T-cell (primary cell): ENCODE measurements around the gene FES. TPM values are rescaled to one million over a fixed set of nuclear protein-coding genes. Genes with fewer than 3 reads are reported as not detected.
"Not testable (repeated sequence)": the region's sequence is repeated elsewhere in the genome, so short reads cannot be mapped to it uniquely, and the experiment has no call there.

Experiments used
- ATAC-seq, 4 experiments: fragments of 200-7000 bp in 3 of 4; fragments of 150-1000 bp in 1 of 4; cut with Tn5 transposase; replicated peaks in 1 of 4; 1 replicate in 3 of 4; 2 replicates in 1 of 4; pipeline ENCODE4 v1.10.0; 2021; ENCODE audit warnings: moderate library complexity in 3 of 4, mild to moderate bottlenecking in 2 of 4, moderate number of reproducible peaks in 1 of 4
- CTCF ChIA-PET, 2 donors: fragments of 300-600 bp; sonication (Branson Sonifier 250); formaldehyde crosslinking; loops; one replicate each; lab custom pipeline; 2022; ENCODE audit warnings: antibody characterized with exemption in 2 of 2; lab: Charles Lee
- POLR2A ChIA-PET, 2 donors: fragments of 300-600 bp; sonication (Branson Sonifier 250); formaldehyde crosslinking; loops; one replicate each; lab custom pipeline; 2022; ENCODE audit warnings: antibody characterized with exemption in 2 of 2; lab: Charles Lee
- DNase-seq, 35 experiments: peaks; one replicate each; pipeline versions ENCODE4 v3.0.0 to v3.0.0-alpha.2; 2013 to 2023
- H3K27ac ChIP-seq: one replicate; pipeline ENCODE4 v1.5.1; 2013; ENCODE audit warnings: low read length
- H3K27me3 ChIP-seq, 2 experiments: replicated peaks in 1 of 2; 1 replicate in 1 of 2; 2 replicates in 1 of 2; pipeline versions ENCODE4 v1.6.1 to v1.7.0; 2013; ENCODE audit warnings: low read length in 1 of 2, mixed read lengths in 1 of 2; ENCODE audit not compliant: control insufficient read depth in 2 of 2, insufficient read depth in 2 of 2; ENCODE audit errors: extremely low read depth in 1 of 2
- H3K36me3 ChIP-seq, 2 donors: 1 replicate in 1 of 2; 2 replicates in 1 of 2; pipeline versions ENCODE4 v1.6.1 to v1.7.0; 2013; ENCODE audit warnings: low read length in 1 of 2; ENCODE audit not compliant: control insufficient read depth in 2 of 2, insufficient read depth in 1 of 2; ENCODE audit errors: extremely low read depth in 1 of 2
- H3K4me1 ChIP-seq, 2 experiments: 1 replicate in 1 of 2; 2 replicates in 1 of 2; pipeline versions ENCODE4 v1.6.1 to v1.7.0; 2013; ENCODE audit warnings: low read length in 2 of 2, mixed read lengths in 1 of 2; ENCODE audit not compliant: insufficient read depth in 2 of 2, control insufficient read depth in 1 of 2; ENCODE audit errors: extremely low read depth in 1 of 2
- H3K4me3 ChIP-seq, 2 donors: 1 replicate in 1 of 2; 2 replicates in 1 of 2; pipeline versions ENCODE4 v1.5.1 to v1.7.0; 2013; ENCODE audit warnings: mild to moderate bottlenecking in 2 of 2, low read length in 1 of 2, moderate library complexity in 1 of 2; ENCODE audit not compliant: control insufficient read depth in 1 of 2; ENCODE audit errors: extremely low read depth in 1 of 2
- H3K9me3 ChIP-seq: 2 replicates; pipeline ENCODE4 v1.7.0; 2013
- H3K27ac Mint-ChIP-seq, 2 donors: one replicate each; pipeline ENCODE4 v1.8.0; 2020 to 2021; ENCODE audit warnings: mild to moderate bottlenecking in 2 of 2, mixed read lengths in 2 of 2
- H3K27me3 Mint-ChIP-seq, 2 donors: one replicate each; pipeline ENCODE4 v1.8.0; 2021 to 2022; ENCODE audit warnings: mixed read lengths in 2 of 2
- H3K36me3 Mint-ChIP-seq: one replicate; pipeline ENCODE4 v1.8.0; 2021; ENCODE audit warnings: mixed read lengths
- H3K4me1 Mint-ChIP-seq, 3 donors: one replicate each; pipeline ENCODE4 v1.8.0; 2020 to 2022; ENCODE audit warnings: mixed read lengths in 3 of 3, mild to moderate bottlenecking in 1 of 3
- H3K4me3 Mint-ChIP-seq, 3 donors: one replicate each; pipeline ENCODE4 v1.8.0; 2020 to 2022; ENCODE audit warnings: mild to moderate bottlenecking in 3 of 3, mixed read lengths in 3 of 3, moderate library complexity in 3 of 3
- H3K9me3 Mint-ChIP-seq, 3 donors: one replicate each; pipeline ENCODE4 v1.8.0; 2020 to 2022; ENCODE audit warnings: mixed read lengths in 3 of 3
- WGBS: methylation state at CpG from one replicate; pipeline ENCODE4 v1.1.5; 2013; ENCODE audit warnings: missing lambda C conversion rate; ENCODE audit not compliant: insufficient coverage; 5-methylcytosine and 5-hydroxymethylcytosine counted together
- total RNA-seq, 35 experiments: library from RNA in 6 of 35; stranded (reverse) in 6 of 35; fragments of 120-200 nt in 1 of 35; gene quantifications; one replicate each; pipeline versions ENCODE4 v1.2.1 to v1.2.4 and lab custom pipeline; 2013 to 2026

The FES gene
- total RNA-seq, 5 donors from 2014 or later (not counting 1 experiment from before 2014, with no cell fraction given), result 3.2 to 5.2 (median 4.3) TPM

DNA sequence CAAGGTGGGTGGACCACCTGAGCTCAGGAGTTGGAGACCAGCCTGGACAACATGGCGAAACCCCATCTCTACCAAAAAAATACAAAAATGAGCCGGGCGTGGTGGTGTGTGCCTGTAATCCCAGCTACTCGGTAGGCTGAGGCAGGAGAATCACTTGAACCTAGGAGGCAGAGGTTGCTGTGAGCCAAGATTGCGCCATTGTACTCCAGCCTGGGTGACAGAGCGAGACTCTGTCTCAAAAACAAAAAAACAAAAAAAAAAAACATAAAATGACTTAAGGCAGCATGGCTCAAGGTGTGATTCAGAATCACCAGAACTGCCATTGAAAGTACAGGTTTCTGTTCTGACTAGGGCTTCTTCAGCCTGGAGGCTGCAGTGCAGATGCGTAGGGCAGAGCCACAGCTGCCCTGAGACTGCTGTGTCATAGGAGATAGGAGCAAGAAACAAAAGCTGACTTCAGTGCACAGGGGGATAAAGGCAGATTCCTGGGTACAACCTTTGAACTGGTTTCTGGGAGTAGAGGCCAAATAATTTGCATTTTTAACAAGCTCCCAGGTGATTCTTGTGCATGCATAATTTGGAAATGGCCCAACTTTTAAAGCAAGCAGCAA is 38.5 kb downstream of the FES start:
- not testable (repeated sequence) for H3K4me1 Mint-ChIP-seq, H3K4me3 ChIP-seq, H3K27me3 Mint-ChIP-seq, H3K27ac Mint-ChIP-seq, DNase-seq, H3K27ac ChIP-seq, H3K4me3 Mint-ChIP-seq, ATAC-seq, H3K9me3 ChIP-seq, H3K4me1 ChIP-seq, H3K9me3 Mint-ChIP-seq, H3K27me3 ChIP-seq
- H3K36me3 ChIP-seq, result peaks cover 7 to 33% of the 10 kb centered on the region in 2 donors
- WGBS, result 60% methylated on average over 1 of the region's 7 CpGs
- POLR2A ChIA-PET, result interaction anchor here in 1 of 2 donors (0.6 kb wide), 1 partner anchor 24 kb away, joined by 6 read pairs; no protein-coding TSS in a partner anchor
- H3K36me3 Mint-ChIP-seq, result peaks cover 35% of the 10 kb centered on the region
- CTCF ChIA-PET, result interaction anchor here in 1 of 2 donors (0.6 to 1.5 kb wide), 2 partner anchors 9 to 20 kb away, joined by 3 to 6 read pairs; no protein-coding TSS in a partner anchor

DNA sequence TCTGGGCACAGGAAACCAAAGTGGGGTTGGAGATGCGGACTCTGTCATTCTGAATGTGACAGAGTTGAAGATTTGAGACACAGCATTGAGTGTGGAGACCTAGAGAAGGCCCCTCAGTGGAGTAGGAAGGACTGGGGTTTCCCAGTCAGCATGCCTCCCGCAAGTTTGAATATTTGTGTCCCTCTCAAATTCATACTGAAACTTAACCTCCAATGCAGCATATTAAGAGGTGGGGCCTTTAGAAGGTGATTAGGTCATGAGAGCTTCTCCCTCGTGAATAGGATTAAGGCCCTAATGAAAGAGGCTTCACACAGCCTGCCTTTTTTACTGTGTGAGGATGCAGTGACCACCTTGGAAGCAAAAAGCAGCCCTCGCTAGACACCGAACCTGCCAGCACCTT is 40.1 kb downstream of the FES start:
- Mint-ChIP-seq H3K4me3 (no peak overlapping the region), H3K27ac (peak overlapping the region; percentile 2 to 15), H3K9me3 (no peaks in the 10 kb centered on the region), H3K4me1 (peaks cover 3 to 6% (median 3%) of the 10 kb centered on the region in 3 donors), H3K36me3 (peaks cover 24% of the 10 kb centered on the region), H3K27me3 (no peaks in the 10 kb centered on the region)
- Histone ChIP-seq H3K9me3 (no peaks in the 10 kb centered on the region), H3K36me3 (peaks cover 6 to 19% of the 10 kb centered on the region in 2 donors), H3K4me3 (no peak overlapping the region), H3K4me1 (peaks cover 3% of the 10 kb centered on the region in 2 experiments), H3K27me3 (no peaks in the 10 kb centered on the region), H3K27ac (no peak overlapping the region)
- ChIA-PET CTCF (interaction anchor here in 1 of 2 donors (0.5 kb wide), 1 partner anchor 20 kb away, joined by 6 read pairs; no protein-coding TSS in a partner anchor), POLR2A (interaction anchor here in 1 of 2 donors (0.7 kb wide), 1 partner anchor 197 kb away, joined by 5 read pairs; no protein-coding TSS in a partner anchor)
- 36% methylated on average over 3 of the region's 5 CpGs for WGBS
- ATAC-seq (no peak), DNase-seq (no peak)

DNA sequence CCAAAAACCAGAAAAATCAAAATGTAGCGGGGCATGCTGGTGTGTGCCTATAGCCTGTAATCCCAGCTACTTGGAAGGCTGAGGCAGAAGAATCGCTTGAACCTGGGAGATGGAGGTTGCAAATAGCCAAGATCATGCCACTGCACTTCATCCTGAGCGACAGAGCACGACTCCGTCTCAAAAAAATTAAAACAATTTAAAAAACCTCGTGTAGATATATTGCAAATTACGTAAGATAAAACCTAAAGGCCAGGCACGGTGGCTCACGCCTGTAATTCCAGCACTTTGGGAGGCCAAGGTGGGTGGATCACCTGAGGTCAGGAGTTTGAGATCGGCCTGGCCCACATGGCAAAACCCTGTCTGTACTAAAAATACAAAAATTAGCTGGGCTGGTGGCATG is 42.5 kb downstream of the FES start:
- H3K36me3 Mint-ChIP-seq, H3K27me3 ChIP-seq, H3K4me3 ChIP-seq, H3K27ac ChIP-seq, POLR2A ChIA-PET, H3K36me3 ChIP-seq, ATAC-seq, H3K9me3 ChIP-seq, DNase-seq, H3K4me3 Mint-ChIP-seq, H3K9me3 Mint-ChIP-seq, H3K27me3 Mint-ChIP-seq: not testable (repeated sequence)
- 100% methylated on average over 7 of the region's 10 CpGs for WGBS
- Mint-ChIP-seq H3K27ac (peak overlapping the region in 1 of 2 donors; percentile 39), H3K4me1 (peaks cover 23 to 27% (median 25%) of the 10 kb centered on the region in 3 donors)
- CTCF ChIA-PET, result interaction anchor here in 1 of 2 donors (1.5 kb wide), 1 partner anchor 8 kb away, joined by 5 read pairs; no protein-coding TSS in a partner anchor
- H3K4me1 ChIP-seq, result peaks cover 11 to 26% of the 10 kb centered on the region in 2 experiments

DNA sequence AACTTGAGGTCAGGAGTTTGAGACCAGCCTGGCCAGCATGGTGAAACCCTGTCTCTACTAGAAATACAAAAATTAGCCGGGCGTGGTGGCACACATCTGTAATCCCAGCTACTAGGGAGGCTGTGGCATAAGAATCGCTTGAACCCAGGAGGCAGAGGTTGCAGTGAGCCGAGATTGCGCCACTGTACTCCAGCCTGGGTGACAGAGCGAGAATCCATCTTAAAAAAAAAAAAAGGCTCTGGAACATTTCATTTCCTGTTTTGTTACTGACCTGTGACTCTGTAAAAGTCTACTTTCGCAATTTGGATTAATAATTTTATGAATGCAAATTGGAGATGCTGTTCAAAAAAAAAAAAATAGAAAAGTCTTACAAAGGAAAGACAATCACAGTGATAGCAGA is 43.8 kb downstream of the FES start:
- not testable (repeated sequence) for ATAC-seq

DNA sequence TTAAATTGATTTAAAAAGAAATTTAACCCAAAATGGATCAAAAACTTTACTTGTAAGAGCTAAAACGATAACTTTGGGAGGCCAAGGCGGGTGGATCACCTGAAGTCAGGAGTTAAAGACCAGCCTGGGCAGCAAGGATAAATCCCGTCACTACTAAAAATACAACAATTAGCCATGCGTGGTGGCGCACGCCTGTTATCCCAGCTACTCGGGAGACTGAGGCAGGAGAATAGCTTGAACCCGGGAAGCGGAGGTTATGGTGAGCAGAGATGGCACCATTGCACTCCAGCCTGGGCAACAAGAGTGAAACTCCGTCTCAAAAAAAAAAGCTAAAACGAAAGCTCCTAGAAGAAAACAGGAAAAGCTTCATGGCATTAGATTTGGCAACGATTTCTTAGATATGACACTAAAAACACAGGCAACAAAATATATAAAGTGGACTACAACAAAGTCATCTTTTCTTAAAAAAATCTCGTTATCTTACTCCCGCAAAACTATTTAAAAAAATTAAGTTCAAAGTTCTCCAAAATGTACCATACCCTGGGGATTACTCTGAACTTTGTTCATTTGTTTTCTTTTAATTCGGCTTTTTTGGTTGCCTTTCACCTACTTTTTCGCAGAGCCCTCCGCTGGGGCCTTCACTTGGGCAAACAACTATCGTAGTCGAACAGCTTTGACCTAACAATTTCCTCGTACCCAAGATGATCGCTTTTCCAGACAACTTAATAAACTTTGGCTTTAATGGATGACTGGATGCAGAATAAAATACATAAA is 45.1 kb downstream of the FES start:
- Histone ChIP-seq H3K4me3 (peak overlapping the region; percentile 76 to 77), H3K9me3 (no peaks in the 10 kb centered on the region), H3K36me3 (no peaks in the 10 kb centered on the region), H3K27me3 (no peaks in the 10 kb centered on the region), H3K4me1 (peaks cover 19 to 49% of the 10 kb centered on the region in 2 experiments), H3K27ac (peak overlapping the region; percentile 89)
- H3K27me3 Mint-ChIP-seq, result no peaks in the 10 kb centered on the region
- no peaks in the 10 kb centered on the region for H3K36me3 Mint-ChIP-seq
- peak overlapping the region; percentile 90 to 97 (median 95) for H3K4me3 Mint-ChIP-seq
- peak overlapping the region; percentile 98 for H3K27ac Mint-ChIP-seq
- DNase-seq (no peak), ATAC-seq (no peak)
- CTCF ChIA-PET, result interaction anchor here (0.6 to 1.3 kb wide), 7 partner anchors 26 to 1031 kb away, joined by 3 to 4 read pairs (median 3); partner anchors contain the start of gene BLM (in 1 of the 2)
- H3K9me3 Mint-ChIP-seq, result no peaks in the 10 kb centered on the region
- H3K4me1 Mint-ChIP-seq, result peaks cover 33 to 39% (median 38%) of the 10 kb centered on the region in 3 donors
- WGBS, result 30% methylated on average over 10 of the region's 21 CpGs
- POLR2A ChIA-PET, result interaction anchor here in 1 of 2 donors (0.5 kb wide), 1 partner anchor 24 kb away, joined by 3 read pairs; no protein-coding TSS in a partner anchor

More for the DNA sequence above, 43.8 kb downstream of the FES start:
- H3K36me3 ChIP-seq, H3K27me3 Mint-ChIP-seq, H3K27ac ChIP-seq, POLR2A ChIA-PET, H3K9me3 Mint-ChIP-seq, DNase-seq, H3K4me3 ChIP-seq, H3K36me3 Mint-ChIP-seq, H3K9me3 ChIP-seq, H3K27me3 ChIP-seq: not testable (repeated sequence)
- Mint-ChIP-seq H3K4me3 (peak overlapping the region in 2 of 3 donors; percentile 27 to 44), H3K4me1 (peaks cover 28 to 33% (median 32%) of the 10 kb centered on the region in 3 donors), H3K27ac (peak overlapping the region in 1 of 2 donors; percentile 25)
- WGBS, result 97% methylated on average over 4 of the region's 7 CpGs
- CTCF ChIA-PET, result interaction anchor here in 1 of 2 donors (0.7 kb wide), 3 partner anchors 15 to 623 kb away, joined by 3 read pairs; no protein-coding TSS in a partner anchor
- peaks cover 13 to 38% of the 10 kb centered on the region in 2 experiments for H3K4me1 ChIP-seq
